Upper lobe of left lung (tissue), 6 donors: ENCODE measurements around the gene ZMYND11. TPM values are rescaled to one million over a fixed set of nuclear protein-coding genes. Genes with fewer than 3 reads are reported as not detected.

Source experiments
- ATAC-seq, 2 donors: fragments of 200-7000 bp; cut with Tn5 transposase; one replicate each; pipeline ENCODE4 v1.9.1; 2022; ENCODE audit warnings: mild to moderate bottlenecking in 2 of 2, moderate library complexity in 2 of 2; ENCODE audit not compliant: low FRiP score in 2 of 2
- DNase-seq, 2 donors: peaks; one replicate each; pipeline ENCODE4 v3.0.0-alpha.2; 2019 to 2020
- H3K27ac ChIP-seq, 4 donors: fragments of 200-600 bp; sonication (generic); one replicate each; pipeline ENCODE4 v1.5.1; 2016 to 2019
- H3K27me3 ChIP-seq, 4 donors: fragments of 200-600 bp; sonication (generic); one replicate each; pipeline ENCODE4 v1.5.1; 2017 to 2019
- H3K36me3 ChIP-seq, 4 donors: fragments of 200-600 bp; sonication (generic); one replicate each; pipeline ENCODE4 v1.5.1; 2016 to 2019
- H3K4me1 ChIP-seq, 4 donors: fragments of 200-600 bp; sonication (generic); one replicate each; pipeline ENCODE4 v1.5.1; 2018 to 2019
- H3K4me3 ChIP-seq, 4 donors: fragments of 200-600 bp; sonication (generic); one replicate each; pipeline ENCODE4 v1.5.1; 2017 to 2019; ENCODE audit warnings: mild to moderate bottlenecking in 2 of 4, moderate library complexity in 1 of 4
- H3K9me3 ChIP-seq, 4 donors: fragments of 200-600 bp; sonication (generic); one replicate each; pipeline ENCODE4 v1.5.1; 2018 to 2019
- CTCF ChIP-seq, 6 experiments: fragments of 450-650 bp in 4 of 6; fragments of 200-600 bp in 2 of 6; sonication (generic) in 2 of 6; IDR thresholded peaks; one replicate each; pipeline ENCODE4 v1.5.1; 2016 to 2019; ENCODE audit warnings: antibody characterized with exemption in 6 of 6
- EP300 ChIP-seq, 4 donors: sonication (generic); formaldehyde crosslinking; IDR thresholded peaks; one replicate each; pipeline ENCODE4 v1.5.1; 2017; ENCODE audit warnings: antibody characterized with exemption in 4 of 4, control low read depth in 2 of 4
- POLR2A ChIP-seq, 4 donors: fragments of 450-650 bp; IDR thresholded peaks; one replicate each; pipeline ENCODE4 v1.5.1; 2016 to 2017; ENCODE audit warnings: antibody characterized with exemption in 4 of 4, mild to moderate bottlenecking in 2 of 4
- POLR2AphosphoS5 ChIP-seq, 2 donors: sonication (generic); formaldehyde crosslinking; IDR thresholded peaks; one replicate each; pipeline ENCODE4 v1.5.1; 2017; ENCODE audit warnings: antibody characterized with exemption in 2 of 2
- WGBS, 2 donors: methylation state at CpG; one replicate each; pipeline ENCODE4 v1.1.5; 2017 to 2018; 5-methylcytosine and 5-hydroxymethylcytosine counted together
- total RNA-seq, 6 donors: library from RNA; depleted of rRNA in 4 of 6; stranded (reverse); fragments of >200 nt in 4 of 6; gene quantifications; one replicate each; pipeline versions ENCODE4 v1.1.0 to v1.2.1, GENCODE V29; 2016 to 2021
- donor health status: DM: no; HTN: no; CAD: no; lungs with moderate emphysema.
- donor health status: DM: no; HTN: yes; CAD: no; lungs with severe emphysema.

The ZMYND11 gene
- total RNA-seq, 6 donors from 2014 or later = 46.1 to 76.5 (median 63.4) TPM

GRCh38 chr10:104862-105565, 30.2 kb upstream of the ZMYND11 start:
- Histone ChIP-seq H3K27ac (no peak overlapping the region), H3K27me3 (no peaks in the 10 kb centered on the region), H3K36me3 (no peaks in the 10 kb centered on the region), H3K9me3 (no peaks in the 10 kb centered on the region), H3K4me1 (no peaks in the 10 kb centered on the region), H3K4me3 (no peak overlapping the region)
- no peak for ATAC-seq
- DNase-seq = peak in 1 of 2 donors; percentile 50
- WGBS, 2 donors = 94% methylated on average over 16 of the region's 16 CpGs; no CpG with 5 or more reads in 1 of the 2 donors
- TF ChIP-seq POLR2A (IDR thresholded peaks at IDR 0.05) (no peak), CTCF (IDR thresholded peaks at IDR 0.05) (no peak), EP300 (IDR thresholded peaks at IDR 0.05) (no peak), POLR2AphosphoS5 (IDR thresholded peaks at IDR 0.05) (no peak)

GRCh38 chr10:105806-106205, 29.4 kb upstream of the ZMYND11 start:
- 93 to 94% methylated on average over 4 of the region's 4 CpGs for WGBS, 2 donors
- DNase-seq (no peak), ATAC-seq (no peak)
- no peaks in the 10 kb centered on the region for H3K9me3 ChIP-seq
- H3K4me1 ChIP-seq = no peaks in the 10 kb centered on the region
- no peak overlapping the region for H3K27ac ChIP-seq
- no peaks in the 10 kb centered on the region for H3K36me3 ChIP-seq
- TF ChIP-seq POLR2A (IDR thresholded peaks at IDR 0.05) = no peak
- TF ChIP-seq CTCF (IDR thresholded peaks at IDR 0.05) = no peak
- TF ChIP-seq EP300 (IDR thresholded peaks at IDR 0.05) = no peak
- TF ChIP-seq POLR2AphosphoS5 (IDR thresholded peaks at IDR 0.05) = no peak
- H3K4me3 ChIP-seq = no peak overlapping the region
- no peaks in the 10 kb centered on the region for H3K27me3 ChIP-seq

- H3K4me3 ChIP-seq = no peak overlapping the region
- no peak overlapping the region for H3K27ac ChIP-seq
- H3K9me3 ChIP-seq = no peaks in the 10 kb centered on the region
- TF ChIP-seq EP300 (IDR thresholded peaks at IDR 0.05) (no peak), POLR2AphosphoS5 (IDR thresholded peaks at IDR 0.05) (no peak)
- ATAC-seq (no peak), DNase-seq (no peak)
- H3K4me1 ChIP-seq = no peaks in the 10 kb centered on the region
- no peaks in the 10 kb centered on the region for H3K27me3 ChIP-seq
- WGBS, 2 donors = 62 to 65% methylated on average over 6 of the region's 6 CpGs
- no peaks in the 10 kb centered on the region for H3K36me3 ChIP-seq
Measured at GRCh38 chr10:106740-107139, 28.5 kb upstream of the ZMYND11 start.

- 52 to 55% methylated on average over 3 of the region's 3 CpGs for WGBS, 2 donors
- Histone ChIP-seq H3K4me1 (no peaks in the 10 kb centered on the region), H3K9me3 (no peaks in the 10 kb centered on the region), H3K27me3 (no peaks in the 10 kb centered on the region), H3K27ac (no peak overlapping the region), H3K36me3 (no peaks in the 10 kb centered on the region), H3K4me3 (no peak overlapping the region)
- peak in 1 of 2 donors; percentile 73 for ATAC-seq
- no peak for TF ChIP-seq POLR2A (IDR thresholded peaks at IDR 0.05)
- no peak for TF ChIP-seq EP300 (IDR thresholded peaks at IDR 0.05)
- TF ChIP-seq POLR2AphosphoS5 (IDR thresholded peaks at IDR 0.05) = no peak
- no peak for TF ChIP-seq CTCF (IDR thresholded peaks at IDR 0.05)
- DNase-seq = peak in 1 of 2 donors; percentile 36
Measured at GRCh38 chr10:112246-112645, 23.0 kb upstream of the ZMYND11 start.

- TF ChIP-seq POLR2AphosphoS5 (IDR thresholded peaks at IDR 0.05) (no peak), CTCF (IDR thresholded peaks at IDR 0.05) (no peak), POLR2A (IDR thresholded peaks at IDR 0.05) (no peak), EP300 (IDR thresholded peaks at IDR 0.05) (no peak)
- DNase-seq (no peak), ATAC-seq (no peak)
- Histone ChIP-seq H3K4me3 (no peak overlapping the region), H3K4me1 (peaks cover 0 to 4% (median 0%) of the 10 kb centered on the region in 4 donors), H3K27me3 (no peaks in the 10 kb centered on the region), H3K27ac (no peak overlapping the region), H3K9me3 (no peaks in the 10 kb centered on the region), H3K36me3 (no peaks in the 10 kb centered on the region)
- WGBS, 2 donors = 97 to 100% methylated on average over 1 of the region's 1 CpG
Measured at GRCh38 chr10:124874-125273, 10.4 kb upstream of the ZMYND11 start.
